GM19043 (cell line): ENCODE data around the gene CFAP99.
"Not testable (repeated sequence)": the region's sequence is repeated elsewhere in the genome, so short reads cannot be mapped to it uniquely, and the experiment has no call there.

Source experiments
- ATAC-seq: cut with Tn5 transposase; IDR thresholded peaks from one replicate; pipeline ENCODE4 v1.9.1; 2021; ENCODE audit warnings: low read depth; ENCODE audit not compliant: unreplicated experiment

CFAP99 gene

DNA sequence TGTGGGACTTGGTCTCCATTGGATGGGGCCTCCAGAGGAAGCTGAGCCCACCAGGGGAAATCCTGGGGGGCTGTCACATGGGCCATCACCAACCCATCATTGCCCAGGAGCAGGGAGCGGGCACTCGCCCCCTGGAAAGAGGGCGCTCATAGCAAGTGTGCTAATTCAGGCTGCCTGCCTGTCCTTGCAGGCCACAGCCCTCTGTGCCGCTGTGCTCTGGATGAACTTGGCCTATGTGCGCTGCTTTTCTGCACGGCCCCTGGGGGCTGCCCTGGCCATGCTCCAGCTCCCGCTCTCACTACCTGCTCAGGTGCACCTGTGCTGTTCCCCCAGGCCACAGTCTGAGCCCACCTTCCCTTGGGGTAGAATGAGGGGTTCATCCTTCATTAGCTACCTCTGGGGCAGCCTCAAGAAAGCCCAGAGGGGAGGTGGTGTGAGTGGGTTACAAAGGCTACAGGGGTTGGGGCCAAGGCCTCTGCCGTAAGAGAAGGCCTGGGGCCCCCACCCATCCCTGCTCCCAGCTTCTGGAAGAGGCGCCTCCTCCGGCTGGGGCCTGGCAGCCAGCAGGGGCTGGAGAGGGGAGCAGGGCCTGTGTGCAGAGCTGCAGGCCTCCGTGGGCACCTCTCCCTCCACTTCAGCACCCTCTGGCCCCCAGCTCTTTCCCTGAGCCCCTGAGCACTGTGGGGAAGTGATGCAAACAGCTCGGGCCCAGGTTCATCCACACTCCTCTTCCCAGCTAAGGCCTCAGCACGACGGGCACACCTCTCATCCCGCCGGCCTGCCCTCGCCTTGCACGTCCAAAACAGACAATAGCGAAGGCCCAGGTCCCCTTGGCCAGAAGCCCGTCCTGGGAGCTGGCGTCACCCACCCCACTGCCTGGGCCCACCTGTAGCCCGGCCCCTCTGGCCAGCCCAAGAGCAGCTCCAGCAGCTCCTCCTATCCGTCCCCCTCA is 8.9 kb downstream of the CFAP99 start:
- ATAC-seq = no peak

DNA sequence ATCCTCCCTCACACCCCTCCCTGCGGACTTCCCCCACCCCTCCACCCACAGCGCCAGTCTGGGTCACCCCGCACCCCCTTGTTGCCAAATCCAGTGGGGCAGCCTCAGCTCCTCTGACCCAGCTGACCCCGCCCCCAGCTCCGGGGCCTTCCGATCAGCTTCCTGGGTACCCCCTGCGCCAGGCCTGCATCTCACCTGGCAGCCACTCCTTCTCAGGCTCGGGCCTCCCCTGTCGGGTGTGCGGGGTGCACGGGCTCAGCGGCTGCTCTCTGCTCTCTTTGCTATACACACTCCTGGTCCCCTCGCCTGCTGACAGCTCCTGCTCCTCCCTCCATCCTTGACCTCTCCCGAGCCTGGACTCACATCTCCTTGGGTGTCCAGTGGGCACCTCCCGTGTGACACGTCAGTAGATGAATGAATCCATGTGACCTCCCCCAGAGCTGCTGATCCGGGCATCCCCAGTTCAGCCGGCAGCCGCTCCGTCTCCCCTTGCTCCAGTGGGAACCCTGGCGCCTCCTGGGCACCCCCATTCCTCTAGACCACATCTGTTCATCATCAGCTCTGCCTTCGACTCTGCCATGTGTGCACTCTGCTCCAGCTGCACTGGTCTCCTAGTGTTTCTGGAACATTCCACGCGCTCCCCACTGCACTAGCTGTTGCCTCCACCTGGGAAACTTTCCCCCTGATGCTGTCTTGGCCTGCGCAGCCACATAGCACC is 9.9 kb downstream of the CFAP99 start:
- no peak for ATAC-seq

DNA sequence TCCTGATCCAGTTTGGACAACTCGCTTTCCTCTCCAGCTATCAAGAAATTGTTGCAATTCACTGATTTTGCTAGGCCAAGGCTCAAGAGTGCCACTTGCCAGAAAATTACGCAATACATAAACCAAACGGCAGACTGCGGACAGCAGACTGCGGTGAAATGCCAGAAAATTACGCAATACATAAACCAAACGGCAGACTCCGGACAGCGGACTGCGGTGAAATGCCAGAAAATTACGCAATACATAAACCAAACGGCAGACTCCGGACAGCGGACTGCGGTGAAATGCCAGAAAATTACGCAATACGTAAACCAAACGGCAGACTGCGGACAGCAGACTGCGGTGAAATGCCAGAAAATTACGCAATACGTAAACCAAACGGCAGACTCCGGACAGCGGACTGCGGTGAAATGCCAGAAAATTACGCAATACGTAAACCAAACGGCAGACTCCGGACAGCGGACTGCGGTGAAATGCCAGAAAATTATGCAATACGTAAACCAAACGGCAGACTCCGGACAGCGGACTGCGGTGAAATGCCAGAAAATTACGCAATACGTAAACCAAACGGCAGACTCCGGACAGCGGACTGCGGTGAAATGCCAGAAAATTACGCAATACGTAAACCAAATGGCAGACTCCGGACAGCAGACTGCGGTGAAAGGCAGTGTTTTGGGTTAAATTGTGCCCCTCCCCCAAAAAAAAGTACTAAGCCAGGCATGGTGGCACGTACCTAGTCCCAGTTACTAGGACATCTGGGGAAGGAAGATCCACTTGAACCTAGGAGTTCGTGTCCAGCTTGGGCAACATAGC is 11.4 kb downstream of the CFAP99 start:
- ATAC-seq = not testable (repeated sequence)

DNA sequence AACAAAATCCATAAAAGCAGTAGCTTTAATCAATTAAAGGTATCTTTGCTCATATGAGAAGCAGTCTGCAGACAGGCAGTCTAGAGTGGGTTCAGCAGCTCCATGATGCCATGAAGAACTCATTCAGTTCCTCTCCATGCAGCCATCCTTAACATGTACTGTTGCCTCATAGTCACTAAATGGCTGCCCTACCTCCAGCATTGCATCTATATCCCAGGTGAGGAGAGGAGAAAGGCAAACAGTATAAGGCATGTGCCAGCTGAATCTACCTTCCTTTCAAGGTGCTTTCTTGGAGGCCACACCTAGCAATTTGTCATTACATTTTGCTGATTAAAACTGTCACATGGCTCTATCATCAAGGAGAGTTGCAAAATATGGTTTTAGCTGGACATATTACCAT is 13.2 kb downstream of the CFAP99 start:
- ATAC-seq = no peak

DNA sequence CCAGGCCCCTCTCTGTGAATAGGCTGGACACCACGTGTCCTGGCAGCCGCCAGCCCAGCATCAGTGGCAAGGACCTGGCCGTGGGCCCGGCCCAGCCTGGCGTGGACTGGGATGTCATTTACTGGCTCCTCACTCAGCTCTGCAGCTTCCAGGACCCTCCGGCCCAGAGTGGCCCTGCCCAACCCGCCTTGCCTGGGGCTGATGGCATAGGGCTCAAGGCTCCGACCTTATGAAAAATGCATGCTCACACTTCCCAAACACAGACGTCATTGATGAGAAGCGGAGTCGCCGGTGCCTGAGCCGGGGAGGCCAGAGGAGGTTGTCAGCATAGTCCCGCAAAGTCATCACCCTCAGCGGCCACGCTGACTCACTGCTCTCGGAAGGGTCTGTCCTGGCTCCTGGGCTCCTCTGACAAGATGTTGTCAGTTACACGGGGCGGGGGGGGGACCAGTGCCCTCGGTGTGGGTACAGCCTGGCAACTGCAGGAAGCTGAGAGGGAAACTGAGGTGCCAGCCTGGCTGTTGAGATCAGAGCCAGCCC is 14.3 kb downstream of the CFAP99 start:
- no peak for ATAC-seq

DNA sequence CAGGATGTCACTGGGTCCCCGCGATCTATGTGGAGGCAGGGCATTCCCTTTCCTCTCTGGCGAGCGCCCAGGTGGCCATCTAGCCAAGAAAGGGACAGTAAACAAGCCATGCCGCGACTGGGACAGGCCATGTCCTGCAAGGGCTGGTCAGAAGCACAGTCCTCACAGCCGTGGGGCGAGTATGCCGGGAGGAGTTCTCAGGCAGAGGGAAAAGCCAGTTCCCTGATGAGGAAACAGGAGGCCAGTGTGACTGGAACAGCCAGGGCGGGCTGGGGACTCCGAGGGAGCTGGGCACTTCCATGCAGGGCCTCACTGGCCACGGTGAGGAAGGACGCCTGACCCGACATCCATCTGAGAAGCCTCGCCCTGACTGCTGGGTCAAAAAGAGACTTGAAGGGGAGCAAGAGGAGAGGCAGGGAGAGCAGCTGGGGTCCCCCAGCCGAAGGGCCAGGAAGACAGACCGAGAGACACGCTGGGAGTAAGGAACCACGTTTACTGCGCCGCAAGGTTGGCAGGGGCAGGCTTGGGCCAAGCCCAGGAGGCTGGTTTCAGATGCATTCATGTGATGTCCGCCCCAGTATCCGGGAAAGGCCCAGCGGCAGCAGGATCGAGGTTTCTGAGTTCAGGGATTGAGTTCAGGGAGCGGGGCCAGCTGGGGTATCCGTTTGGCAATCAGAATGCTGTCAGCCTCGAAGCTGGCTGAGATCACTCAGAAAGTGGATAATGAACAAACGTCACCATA is 15.0 kb downstream of the CFAP99 start:
- ATAC-seq = no peak

DNA sequence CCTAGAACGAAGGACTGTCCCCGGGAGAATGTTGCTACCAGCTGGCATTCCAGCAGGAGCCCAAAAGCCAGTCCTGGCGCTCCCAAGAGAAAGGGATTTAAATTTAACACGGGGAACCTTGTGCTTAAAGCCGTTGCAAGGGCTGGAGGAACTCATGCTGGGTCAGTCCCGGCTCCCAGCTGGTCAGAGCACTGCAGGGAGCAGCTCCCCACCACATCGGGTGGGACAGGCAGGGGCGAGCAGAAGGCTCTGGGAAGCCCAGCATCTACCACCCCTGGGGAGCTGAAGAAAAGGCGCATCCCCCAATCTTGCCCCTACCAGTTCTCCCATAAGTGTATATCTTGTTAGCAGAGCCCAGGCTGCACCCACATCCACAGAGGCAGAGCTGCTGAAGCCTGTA is 15.7 kb downstream of the CFAP99 start:
- ATAC-seq = no peak

DNA sequence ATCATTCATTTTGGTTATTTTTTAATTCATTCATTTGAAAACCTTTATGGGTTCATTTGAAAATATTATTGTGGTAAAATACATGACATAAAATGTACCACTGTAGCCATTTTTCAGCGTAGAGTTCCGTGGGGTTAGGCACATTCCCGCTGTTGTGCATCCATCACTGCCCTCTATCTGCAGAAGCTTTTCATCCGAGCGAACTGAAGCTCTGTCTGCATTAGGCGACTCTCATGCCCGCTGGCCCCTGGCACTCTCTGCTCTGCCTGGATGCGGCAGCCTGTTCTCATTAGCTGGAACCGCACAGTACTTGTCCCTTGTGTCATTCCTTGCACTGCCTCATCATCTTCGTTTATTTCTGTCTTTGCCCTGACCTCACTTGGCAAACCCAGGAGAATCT is 17.5 kb downstream of the CFAP99 start:
- no peak for ATAC-seq

DNA sequence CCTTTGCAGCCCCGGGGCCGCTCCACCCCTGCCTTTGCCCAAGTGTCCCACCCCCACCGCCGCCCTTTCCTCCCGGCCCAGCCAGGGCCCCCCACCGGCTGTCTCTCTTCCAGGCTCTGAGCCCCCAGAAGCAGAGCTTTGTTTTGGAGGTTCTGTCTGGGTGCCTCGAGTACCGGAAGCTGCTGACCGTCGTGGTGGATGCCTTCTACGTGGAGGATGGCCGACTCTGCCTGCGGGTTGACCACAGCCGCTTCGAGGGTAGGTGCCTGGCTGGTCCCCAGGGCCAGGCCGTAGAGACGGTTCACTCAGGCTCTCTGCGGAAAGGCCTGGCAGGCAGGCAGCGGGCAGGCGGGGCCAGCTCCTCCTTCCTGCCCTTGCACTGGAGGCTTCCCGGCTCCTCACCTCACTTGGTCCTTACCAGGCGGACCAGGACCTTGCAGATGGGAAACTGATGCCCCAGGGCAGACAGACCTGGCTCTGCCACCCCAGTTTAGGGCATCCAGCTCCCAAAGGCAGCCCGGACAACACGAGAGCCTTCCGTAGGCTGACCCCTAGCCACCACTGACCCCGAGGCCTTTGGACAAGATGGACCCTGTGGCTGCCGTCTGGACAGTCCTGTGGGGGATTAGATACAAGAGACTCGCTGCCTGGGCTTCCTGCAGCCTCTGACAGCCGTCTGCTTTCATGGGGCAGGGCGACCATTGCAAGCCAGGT is 18.2 kb downstream of the CFAP99 start:
- no peak for ATAC-seq

DNA sequence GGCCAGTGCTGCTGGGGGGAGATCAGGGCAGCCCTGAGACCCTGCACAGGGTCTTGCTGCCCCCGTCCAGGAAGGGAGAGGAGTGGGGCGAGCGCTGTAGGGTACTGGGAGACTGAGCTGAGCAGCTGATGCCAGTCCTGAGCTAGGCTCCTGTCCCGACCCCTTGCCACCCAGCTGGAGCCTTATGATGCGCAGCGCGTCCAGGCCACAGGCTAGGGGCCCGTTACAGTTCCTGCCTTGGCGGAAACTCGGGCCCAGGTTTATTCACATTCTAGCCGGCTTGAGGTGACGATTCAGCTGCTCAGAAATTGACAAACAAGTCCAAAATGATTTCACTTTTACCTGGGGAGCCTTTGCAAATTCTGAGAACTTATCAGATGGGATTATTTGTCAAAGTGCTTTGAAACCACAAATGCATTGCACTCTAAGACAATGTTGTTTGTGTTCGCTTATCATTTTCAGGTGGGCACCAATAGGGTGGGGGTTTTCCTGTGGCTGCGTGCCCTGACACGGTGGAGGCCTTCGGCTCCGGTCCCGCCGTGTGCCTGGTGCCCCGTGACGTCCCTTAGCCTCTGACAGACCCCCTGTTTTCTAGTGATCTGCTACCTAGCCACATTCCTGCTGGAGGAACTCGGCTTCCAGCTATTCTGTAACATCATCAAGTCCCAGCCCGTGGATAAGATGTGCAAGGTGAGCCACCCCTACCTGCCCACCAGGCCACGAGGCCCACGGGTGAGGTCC is 18.9 kb downstream of the CFAP99 start:
- ATAC-seq = no peak

DNA sequence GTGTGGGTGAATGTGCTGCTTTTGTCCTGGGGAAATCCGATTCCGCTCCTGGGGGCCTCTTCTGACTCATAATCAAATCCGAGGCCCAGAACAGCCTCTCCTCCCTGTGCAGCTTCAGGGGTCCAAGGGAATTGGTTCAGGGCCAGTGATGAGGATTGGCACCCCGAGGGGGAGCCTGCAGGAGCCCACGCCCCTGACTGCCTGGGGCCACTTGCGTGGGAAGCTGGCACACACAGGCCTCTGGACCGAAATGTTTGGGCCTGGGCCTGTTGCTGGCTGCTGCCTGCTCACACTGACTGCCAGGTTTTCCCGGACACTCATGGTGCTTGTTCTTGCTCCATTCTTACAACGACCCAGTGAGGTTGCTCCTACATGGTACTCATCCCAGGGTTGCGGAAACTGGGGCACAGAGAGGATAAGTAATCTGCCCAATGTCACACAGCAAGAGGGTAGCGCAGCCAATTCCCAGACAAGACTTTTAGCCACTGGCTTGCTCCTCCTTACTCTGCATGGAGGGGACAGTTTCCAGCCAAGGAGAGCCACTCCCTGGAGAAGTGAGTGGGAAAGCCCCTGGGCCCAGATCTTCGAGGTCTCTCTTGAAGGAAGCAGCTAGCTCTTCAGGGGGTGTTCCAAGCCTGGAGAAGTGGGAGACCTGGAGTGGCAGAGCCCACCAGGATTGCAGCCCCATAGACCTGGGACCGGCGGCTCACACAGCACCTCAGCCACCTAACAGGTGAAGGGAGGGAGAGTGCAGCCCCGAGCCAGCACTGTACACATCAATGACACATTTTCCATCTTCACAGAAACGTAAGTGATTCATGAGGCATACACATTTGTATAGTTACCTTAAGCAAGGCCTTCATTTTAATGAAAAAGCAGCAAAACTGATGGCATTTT is 20.3 kb downstream of the CFAP99 start:
- no peak for ATAC-seq

DNA sequence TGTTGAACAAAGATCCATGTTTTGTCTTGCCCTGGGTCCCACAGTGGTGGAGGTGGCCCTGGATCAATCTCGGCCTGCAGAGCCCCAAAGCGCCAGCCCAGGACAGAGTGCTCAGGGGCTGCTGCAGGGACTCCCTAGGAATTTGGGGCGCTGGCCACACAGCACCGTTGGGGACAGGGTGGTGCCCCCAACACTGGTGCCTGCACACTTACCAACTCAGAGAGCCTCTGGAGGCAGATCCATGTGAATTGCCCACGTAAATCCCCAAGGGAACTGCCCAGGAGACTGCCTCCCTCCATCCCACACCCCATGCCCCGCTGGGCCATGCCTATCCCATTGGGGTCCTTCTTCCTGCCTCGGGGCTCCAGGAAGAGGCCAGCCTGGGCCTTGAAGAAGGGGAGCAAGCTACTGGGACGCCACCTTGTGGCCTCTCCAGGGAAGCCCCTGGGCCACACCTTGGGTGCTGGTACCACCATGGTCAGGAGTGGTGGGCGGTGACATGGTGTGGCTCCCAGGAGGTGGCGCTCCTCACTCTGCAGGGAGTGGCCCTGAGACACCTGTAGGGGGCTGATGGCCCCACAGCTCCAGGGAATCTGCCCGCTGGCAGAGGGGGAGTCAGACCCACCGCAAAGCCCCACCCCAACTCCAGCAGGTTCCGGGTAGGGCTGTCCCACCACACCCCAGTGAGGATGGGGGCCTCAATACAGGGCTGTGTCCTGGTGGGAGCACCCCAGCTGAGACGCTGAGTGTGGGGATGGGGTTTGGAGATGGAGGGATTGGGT is 22.8 kb downstream of the CFAP99 start:
- peak; percentile 84 for ATAC-seq

DNA sequence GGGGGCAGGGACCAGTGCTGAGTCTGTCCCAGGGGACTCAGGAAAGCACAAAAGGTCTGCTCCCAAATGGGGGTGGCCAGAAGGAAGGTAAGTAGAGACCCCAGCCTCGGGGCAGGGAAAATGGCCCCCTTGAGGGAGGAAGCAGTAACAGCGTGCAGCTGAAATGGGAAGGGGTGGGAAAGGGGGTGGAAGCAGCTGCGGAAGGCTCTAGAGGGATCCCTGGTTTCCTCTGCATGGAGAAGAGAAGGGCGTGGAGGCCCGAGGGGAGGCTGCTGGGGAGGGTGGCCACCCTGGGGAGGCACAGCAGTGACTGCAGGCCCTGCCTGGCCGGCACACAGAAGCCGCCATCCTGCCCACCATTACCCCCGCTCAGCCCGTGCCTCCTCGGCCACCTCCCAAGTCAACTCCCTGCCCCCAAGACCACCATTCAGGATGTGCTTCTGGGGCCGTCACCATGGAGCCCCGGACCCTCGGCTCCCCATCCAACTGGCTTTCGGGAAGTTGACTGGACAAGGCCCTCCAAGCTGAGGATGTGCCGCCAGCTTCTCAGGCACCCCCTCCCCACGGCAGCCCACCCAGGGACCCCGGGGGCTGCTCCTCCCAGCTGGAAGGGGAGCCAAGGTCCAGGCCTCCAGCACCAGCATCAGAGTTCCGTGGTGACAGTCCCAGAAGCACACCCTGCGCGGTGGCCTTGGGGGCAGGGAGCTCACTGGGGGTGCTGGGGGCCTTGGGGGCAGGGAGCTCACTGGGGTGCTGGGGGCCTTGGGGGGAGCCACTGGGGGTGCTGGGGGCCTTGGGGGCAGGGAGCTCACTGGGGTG is 23.6 kb downstream of the CFAP99 start:
- no peak for ATAC-seq

DNA sequence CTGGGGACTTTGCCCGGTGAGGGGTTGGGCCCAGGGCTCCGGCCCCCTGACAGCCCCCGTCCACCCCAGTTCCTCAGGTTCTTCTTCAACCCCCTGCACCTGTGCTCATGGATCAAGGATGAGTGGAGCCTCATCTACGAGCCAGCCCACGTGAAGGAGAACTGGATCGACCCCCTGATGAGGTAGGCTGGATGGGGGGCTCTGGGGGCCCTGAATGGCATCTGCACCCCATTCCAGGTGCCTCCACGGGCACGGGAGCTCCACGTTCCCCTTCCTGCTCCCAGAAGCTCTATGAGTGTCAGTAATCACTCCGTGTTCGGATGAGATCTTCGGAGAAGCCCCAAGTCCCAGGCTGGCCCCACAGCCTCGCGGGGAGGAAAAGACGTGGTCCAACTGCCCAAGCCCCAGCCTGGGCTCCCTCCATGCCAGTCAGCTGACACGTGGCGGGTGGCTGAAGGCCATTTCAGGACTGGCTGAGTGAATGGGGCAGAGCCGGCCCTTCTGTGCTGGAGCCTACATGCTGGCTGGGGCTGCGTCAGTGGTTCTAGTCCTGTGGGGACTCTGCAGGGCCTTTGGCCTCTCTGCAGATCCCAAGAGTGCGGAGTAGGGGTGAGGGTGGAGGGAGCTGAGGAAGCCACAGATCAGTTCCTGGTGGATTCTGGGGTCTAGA is 24.4 kb downstream of the CFAP99 start:
- ATAC-seq = no peak

DNA sequence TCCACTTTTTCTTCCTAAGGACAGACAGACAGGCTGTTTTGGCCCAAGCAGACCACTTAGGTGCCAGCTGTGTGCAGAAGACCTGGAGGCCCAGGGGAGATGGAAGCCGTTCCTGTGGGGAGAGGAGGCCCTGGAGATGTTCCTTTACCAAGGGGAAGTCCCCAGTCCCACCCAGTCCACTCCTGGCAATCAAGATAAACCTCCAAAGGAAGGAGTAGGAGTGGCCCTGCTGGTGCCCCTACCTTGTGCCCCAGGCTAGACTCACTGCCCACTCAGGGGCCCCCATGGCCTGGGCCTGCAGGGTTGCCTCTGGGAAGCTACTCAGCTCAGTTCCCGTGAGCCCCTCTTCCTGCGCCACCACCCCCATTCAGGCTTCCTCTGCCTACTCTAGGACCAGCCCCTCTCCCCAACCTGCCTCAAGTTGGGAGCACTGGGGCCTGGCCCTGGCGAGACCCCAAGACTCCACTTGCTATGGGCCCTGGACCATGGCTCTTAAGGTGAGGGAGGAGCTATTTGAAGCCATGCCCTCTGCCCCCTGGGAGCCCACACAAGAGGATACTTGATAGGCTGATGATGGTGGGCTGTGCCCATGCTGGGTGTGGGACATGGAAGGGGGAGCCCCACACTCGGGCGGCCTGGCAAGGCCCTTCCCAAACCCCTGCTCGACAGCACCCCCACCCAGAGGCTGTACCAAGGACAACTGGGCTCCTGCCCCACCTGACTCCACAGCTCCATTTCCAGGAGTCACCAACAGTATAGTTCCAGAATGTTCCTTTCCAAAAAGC is 25.4 kb downstream of the CFAP99 start:
- no peak for ATAC-seq
